Left ventricle myocardium inferior (tissue), 1 donor: ENCODE data around the gene PWWP2B. TPM values are rescaled to one million over a fixed set of nuclear protein-coding genes. Genes with fewer than 3 reads are reported as not detected.

ENCODE experiments used
- DNase-seq: peaks from one replicate; pipeline ENCODE4 v3.0.0-alpha.2; 2020
- H3K27ac ChIP-seq: fragments of 200-600 bp; replicated peaks from 2 replicates; pipeline ENCODE4 v1.8.0; 2021
- H3K27me3 ChIP-seq: fragments of 200-600 bp; 2 replicates; pipeline ENCODE4 v1.8.0; 2021; ENCODE audit warnings: low read depth
- H3K36me3 ChIP-seq: fragments of 200-600 bp; 2 replicates; pipeline ENCODE4 v1.8.0; 2021
- H3K4me1 ChIP-seq: fragments of 200-600 bp; 2 replicates; pipeline ENCODE4 v1.8.0; 2021
- H3K4me3 ChIP-seq: fragments of 200-600 bp; 2 replicates; pipeline ENCODE4 v1.8.0; 2021; ENCODE audit warnings: mild to moderate bottlenecking, moderate library complexity
- H3K9me3 ChIP-seq: fragments of 200-600 bp; replicated peaks from 2 replicates; pipeline ENCODE4 v1.8.0; 2021
- intact Hi-C: fragments of 100-400 bp; cut with micrococcal nuclease; formaldehyde crosslinking; loops from one replicate; pipeline ENCODE4 v1.11.0; 2022
- total RNA-seq: library from RNA; stranded (reverse); fragmentation: NEBNext Ultra II Directional; extraction: Animal tissue kit (Norgen Biotek cat#: 25700); gene quantifications from one replicate; pipeline ENCODE4 v1.2.1, GENCODE V29; 2021
- TF ChIP-seq, protein P1 (sequence below): fragments of 200-600 bp; IDR thresholded peaks from 2 replicates; pipeline ENCODE4 v1.8.0; 2021; ENCODE audit warnings: antibody characterized with exemption, mild to moderate bottlenecking, borderline replicate concordance
- donor health status: DM: no; HTN: yes; CAD: no; lungs with severe emphysema.

PWWP2B gene
- total RNA-seq, 1 donor from 2014 or later: 17.2 TPM

DNA sequence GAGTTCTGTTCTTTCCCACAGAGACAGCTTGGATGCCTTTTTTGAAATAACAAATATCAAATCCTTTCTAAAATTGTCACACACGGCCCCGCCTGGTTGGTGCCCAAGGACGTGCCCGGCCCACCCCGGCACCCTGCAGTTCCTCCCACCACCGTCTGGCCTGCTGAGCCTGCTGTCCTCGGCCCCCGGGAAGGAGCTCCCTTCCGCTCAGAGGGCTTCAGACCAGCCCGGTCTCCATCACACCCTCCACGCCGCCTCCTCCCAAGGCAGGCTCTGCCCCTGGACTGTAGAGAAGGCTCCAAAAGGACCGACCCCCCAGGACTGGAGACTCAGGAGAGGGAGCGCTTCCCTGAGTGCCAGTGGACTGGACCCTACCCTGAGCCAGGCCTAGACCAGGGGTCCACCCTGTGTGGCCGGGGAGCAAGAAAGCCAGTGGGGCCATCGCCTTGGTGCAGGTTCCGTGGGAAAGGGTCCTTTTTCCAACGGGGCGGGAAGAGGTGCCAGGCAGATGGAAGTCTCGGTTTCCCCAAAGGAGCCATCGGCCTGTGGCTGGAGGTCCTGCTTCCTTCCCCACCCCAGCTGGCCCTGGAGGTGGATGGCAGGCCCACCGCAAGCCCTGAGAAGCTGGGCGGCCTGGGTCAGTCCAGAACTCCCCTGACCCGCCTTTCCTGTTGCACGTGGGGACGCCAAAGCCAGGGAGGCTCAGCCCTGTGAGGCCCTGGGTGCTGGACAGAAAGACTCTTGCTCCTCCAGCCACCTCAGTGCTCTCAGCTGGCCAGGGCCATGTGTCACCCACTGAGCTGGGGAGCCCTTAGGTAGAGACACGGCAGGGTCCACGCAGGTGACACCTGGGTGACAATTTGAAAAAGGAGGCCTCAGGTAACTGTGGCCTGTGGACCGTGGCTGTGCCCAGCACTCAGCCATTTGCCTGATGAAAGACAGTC lies 69.8 kb downstream of the PWWP2B start:
- Histone ChIP-seq H3K36me3 (no peaks in the 10 kb centered on the region), H3K27me3 (no peaks in the 10 kb centered on the region), H3K4me1 (peaks cover 75% of the 10 kb centered on the region), H3K27ac (peak overlapping the region; percentile 98), H3K4me3 (no peak overlapping the region), H3K9me3 (peaks cover 3% of the 10 kb centered on the region)
- TF ChIP-seq, protein P1, sequence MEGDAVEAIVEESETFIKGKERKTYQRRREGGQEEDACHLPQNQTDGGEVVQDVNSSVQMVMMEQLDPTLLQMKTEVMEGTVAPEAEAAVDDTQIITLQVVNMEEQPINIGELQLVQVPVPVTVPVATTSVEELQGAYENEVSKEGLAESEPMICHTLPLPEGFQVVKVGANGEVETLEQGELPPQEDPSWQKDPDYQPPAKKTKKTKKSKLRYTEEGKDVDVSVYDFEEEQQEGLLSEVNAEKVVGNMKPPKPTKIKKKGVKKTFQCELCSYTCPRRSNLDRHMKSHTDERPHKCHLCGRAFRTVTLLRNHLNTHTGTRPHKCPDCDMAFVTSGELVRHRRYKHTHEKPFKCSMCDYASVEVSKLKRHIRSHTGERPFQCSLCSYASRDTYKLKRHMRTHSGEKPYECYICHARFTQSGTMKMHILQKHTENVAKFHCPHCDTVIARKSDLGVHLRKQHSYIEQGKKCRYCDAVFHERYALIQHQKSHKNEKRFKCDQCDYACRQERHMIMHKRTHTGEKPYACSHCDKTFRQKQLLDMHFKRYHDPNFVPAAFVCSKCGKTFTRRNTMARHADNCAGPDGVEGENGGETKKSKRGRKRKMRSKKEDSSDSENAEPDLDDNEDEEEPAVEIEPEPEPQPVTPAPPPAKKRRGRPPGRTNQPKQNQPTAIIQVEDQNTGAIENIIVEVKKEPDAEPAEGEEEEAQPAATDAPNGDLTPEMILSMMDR: no peak
- peak; percentile 20 for DNase-seq
- intact Hi-C loops: no loop called here

Other genes starting within 250 kb of the PWWP2B start
- gene DPYSL4, start 210.3 kb upstream of the PWWP2B start, total RNA-seq: 42.8 TPM
- gene STK32C, start 89.2 kb upstream of the PWWP2B start, total RNA-seq: 4.4 TPM
- gene LRRC27, start 65.0 kb upstream of the PWWP2B start, total RNA-seq: 3.8 TPM
- gene INPP5A, start 140.6 kb downstream of the PWWP2B start, total RNA-seq: 105 TPM